SK-N-SH treated with all-trans-retinoic acid at 6 μM for 48 hours (cell line): ENCODE measurements around the gene BTK.

Experiments used
- ATAC-seq: fragments of 200-7000 bp; cut with Tn5 transposase; 3 replicates; pipeline ENCODE4 v1.9.1; 2020; ENCODE audit warnings: mild to moderate bottlenecking, moderate library complexity
- ARNTL ChIP-seq: fragments of 450-650 bp; formaldehyde crosslinking; IDR thresholded peaks from 2 replicates; pipeline ENCODE4 v1.5.0; 2020; ENCODE audit warnings: low read depth, mild to moderate bottlenecking, moderate library complexity, borderline replicate concordance
- CREB5 ChIP-seq: fragments of 250-450 bp; sonication (Bioruptor Pico); IDR thresholded peaks from 2 replicates; pipeline ENCODE4 v1.5.1; 2020; ENCODE audit warnings: low read depth, mild to moderate bottlenecking, moderate library complexity
- CSDC2 ChIP-seq: fragments of 250-450 bp; sonication (Bioruptor Pico); IDR thresholded peaks from 2 replicates; pipeline ENCODE4 v1.5.0; 2020; ENCODE audit warnings: mild to moderate bottlenecking, moderate library complexity
- CSRNP3 ChIP-seq: fragments of 250-450 bp; sonication (Bioruptor Pico); IDR thresholded peaks from 2 replicates; pipeline ENCODE4 v1.5.1; 2021; ENCODE audit warnings: mild to moderate bottlenecking, moderate library complexity
- ESRRG ChIP-seq: fragments of 250-450 bp; sonication (Bioruptor Pico); IDR thresholded peaks from 2 replicates; pipeline ENCODE4 v1.6.1; 2021; ENCODE audit warnings: mild to moderate bottlenecking
- GLIS3 ChIP-seq: fragments of 250-450 bp; sonication (Bioruptor Pico); IDR thresholded peaks from 2 replicates; pipeline ENCODE4 v1.5.0; 2020; ENCODE audit warnings: mild to moderate bottlenecking, moderate library complexity
- ISL1 ChIP-seq: fragments of 250-450 bp; sonication (Bioruptor Pico); IDR thresholded peaks from 2 replicates; pipeline ENCODE4 v2.1.2; 2022; ENCODE audit warnings: mild to moderate bottlenecking, moderate library complexity
- OSR1 ChIP-seq: fragments of 250-450 bp; sonication (Bioruptor Pico); IDR thresholded peaks from 2 replicates; pipeline ENCODE4 v1.8.0; 2022; ENCODE audit warnings: moderate library complexity, mild to moderate bottlenecking, inconsistent platforms
- PATZ1 ChIP-seq: fragments of 250-450 bp; sonication (Bioruptor Pico); IDR thresholded peaks from 2 replicates; pipeline ENCODE4 v1.8.0; 2020; ENCODE audit warnings: mild to moderate bottlenecking, moderate library complexity, borderline replicate concordance
- POU6F1 ChIP-seq: fragments of 250-450 bp; sonication (Bioruptor Pico); IDR thresholded peaks from 2 replicates; pipeline ENCODE4 v1.8.0; 2021; ENCODE audit warnings: low read depth, mild to moderate bottlenecking, moderate library complexity, borderline replicate concordance
- RARB ChIP-seq: fragments of 250-450 bp; sonication (Bioruptor Pico); IDR thresholded peaks from 2 replicates; pipeline ENCODE4 v1.8.0; 2021; ENCODE audit warnings: mild to moderate bottlenecking, moderate library complexity
- SNAI2 ChIP-seq: fragments of 250-450 bp; sonication (Bioruptor Pico); IDR thresholded peaks from 2 replicates; pipeline ENCODE4 v1.5.0; 2020; ENCODE audit warnings: mild to moderate bottlenecking, moderate library complexity
- TCF4 ChIP-seq: fragments of 250-450 bp; sonication (Bioruptor Pico); IDR thresholded peaks from 2 replicates; pipeline ENCODE4 v1.8.0; 2021; ENCODE audit warnings: mild to moderate bottlenecking, moderate library complexity, borderline replicate concordance
- TOX ChIP-seq: fragments of 250-450 bp; sonication (Bioruptor Pico); IDR thresholded peaks from 2 replicates; pipeline ENCODE4 v1.8.0; 2021; ENCODE audit warnings: mild to moderate bottlenecking, moderate library complexity, borderline replicate concordance
- TSHZ2 ChIP-seq: fragments of 250-450 bp; sonication (Bioruptor Pico); IDR thresholded peaks from 2 replicates; pipeline ENCODE4 v1.5.0; 2020; ENCODE audit warnings: mild to moderate bottlenecking, moderate library complexity
- ZC3H10 ChIP-seq: fragments of 250-450 bp; sonication (Bioruptor Pico); IDR thresholded peaks from 2 replicates; pipeline ENCODE4 v1.5.1; 2021; ENCODE audit warnings: mild to moderate bottlenecking, moderate library complexity
- ZFP3 ChIP-seq: fragments of 250-450 bp; sonication (Bioruptor Pico); IDR thresholded peaks from 2 replicates; pipeline ENCODE4 v1.5.0; 2020; ENCODE audit warnings: mild to moderate bottlenecking, moderate library complexity
- ZFP30 ChIP-seq: fragments of 450-650 bp; formaldehyde crosslinking; IDR thresholded peaks from 2 replicates; pipeline ENCODE4 v1.5.0; 2022; ENCODE audit warnings: mild to moderate bottlenecking, moderate library complexity
- ZNF565 ChIP-seq: fragments of 450-650 bp; formaldehyde crosslinking; conservative IDR thresholded peaks from 2 replicates; pipeline ENCODE4 v1.5.0; 2020; ENCODE audit warnings: low read depth, mild to moderate bottlenecking, moderate library complexity
- ZNF70 ChIP-seq: fragments of 450-650 bp; formaldehyde crosslinking; IDR thresholded peaks from 2 replicates; pipeline ENCODE4 v1.5.0; 2020; ENCODE audit warnings: mild to moderate bottlenecking, moderate library complexity
- ZNF8 ChIP-seq: fragments of 450-650 bp; formaldehyde crosslinking; IDR thresholded peaks from 2 replicates; pipeline ENCODE4 v1.5.0; 2020; ENCODE audit warnings: mild to moderate bottlenecking, moderate library complexity

Gene BTK

GRCh38 chrX:101415180-101416145 is 29.5 kb upstream of the BTK start (continued):
- no peak for TF ChIP-seq CSRNP3 (CRISPR knock-in tag)
- TF ChIP-seq POU6F1: no peak
- no peak for TF ChIP-seq ZC3H10 (CRISPR knock-in tag)

- no peak for TF ChIP-seq ISL1 (CRISPR knock-in tag)
- TF ChIP-seq CREB5: no peak
- TF ChIP-seq ZNF70 (CRISPR knock-in tag): no peak
- no peak for TF ChIP-seq RARB
- no peak for TF ChIP-seq ZNF565 (CRISPR knock-in tag)
- no peak for TF ChIP-seq ZC3H10 (CRISPR knock-in tag)
- TF ChIP-seq PATZ1: no peak
- ATAC-seq: no peak
These were observed 26.0 kb upstream of the BTK start for GRCh38 chrX:101411984-101412383.

- no peak for ATAC-seq
- TF ChIP-seq SNAI2 (CRISPR knock-in tag): no peak
- no peak for TF ChIP-seq ZNF70 (CRISPR knock-in tag)
- TF ChIP-seq ZNF8 (CRISPR knock-in tag): no peak
- TF ChIP-seq ISL1 (CRISPR knock-in tag): no peak
- no peak for TF ChIP-seq GLIS3 (CRISPR knock-in tag)
- no peak for TF ChIP-seq CREB5
- TF ChIP-seq RARB: no peak
- no peak for TF ChIP-seq TCF4 (CRISPR knock-in tag)
- no peak for TF ChIP-seq CSDC2 (CRISPR knock-in tag)
- no peak for TF ChIP-seq TOX (CRISPR knock-in tag)
- no peak for TF ChIP-seq PATZ1
- TF ChIP-seq ZFP3 (CRISPR knock-in tag): no peak
- no peak for TF ChIP-seq TSHZ2 (CRISPR knock-in tag)
- no peak for TF ChIP-seq ESRRG (CRISPR knock-in tag)
- no peak for TF ChIP-seq ARNTL (CRISPR knock-in tag)
- TF ChIP-seq POU6F1: no peak
- TF ChIP-seq CSRNP3 (CRISPR knock-in tag): no peak
- TF ChIP-seq OSR1 (CRISPR knock-in tag): no peak
- no peak for TF ChIP-seq ZFP30
These were observed 24.5 kb upstream of the BTK start for GRCh38 chrX:101410461-101410860.
